HFF-Myc (cell line): Measurements from ENCODE around the gene THPO.

Experiments
- DNase-seq: peaks from one replicate; pipeline ENCODE4 v3.0.0-alpha.2; 2011; ENCODE audit warnings: low read depth; ENCODE audit errors: extremely low read depth
- H3K4me3 ChIP-seq: replicated peaks from 2 replicates; pipeline ENCODE4 v1.5.1; 2011; ENCODE audit warnings: low read depth, mild to moderate bottlenecking, control low read depth, low read length
- CTCF ChIP-seq: IDR thresholded peaks from 2 replicates; pipeline ENCODE4 v1.5.1; 2012; ENCODE audit warnings: mild to moderate bottlenecking, low read depth, low read length, control low read depth; ENCODE audit errors: missing control alignments

The THPO gene

GRCh38 chr3:184373422-184373821 lies 4.6 kb downstream of the THPO start:
- no peak for DNase-seq
- no peak overlapping the region for H3K4me3 ChIP-seq
- TF ChIP-seq CTCF = no peak

GRCh38 chr3:184372911-184373310 lies 5.1 kb downstream of the THPO start:
- H3K4me3 ChIP-seq = no peak overlapping the region
- no peak for DNase-seq
- TF ChIP-seq CTCF = no peak

- H3K4me3 ChIP-seq = no peak overlapping the region
- DNase-seq = no peak
- no peak for TF ChIP-seq CTCF
Observed at GRCh38 chr3:184372296-184372821, 5.6 kb downstream of the THPO start.

GRCh38 chr3:184371570-184372018 lies 6.4 kb downstream of the THPO start:
- peak; percentile 70 for DNase-seq
- peak; percentile 98 for TF ChIP-seq CTCF
- H3K4me3 ChIP-seq = no peak overlapping the region

- DNase-seq = no peak
- H3K4me3 ChIP-seq = no peak overlapping the region
- TF ChIP-seq CTCF = no peak
Observed at GRCh38 chr3:184368586-184369183, 9.3 kb downstream of the THPO start.

- H3K4me3 ChIP-seq = no peak overlapping the region
- no peak for TF ChIP-seq CTCF
- no peak for DNase-seq
Observed at GRCh38 chr3:184368116-184368515, 9.9 kb downstream of the THPO start.
